ENCODE measurements around the gene HCN4. TPM values are rescaled to one million over a fixed set of nuclear protein-coding genes. Genes with fewer than 3 reads are reported as not detected.

The HCN4 gene
- polyA plus RNA-seq, 1 donor from 2014 or later = 4.0 TPM

- no peaks in the 10 kb centered on the region for H3K36me3 ChIP-seq (ENCODE audit: insufficient read depth, low read length)
- no peaks in the 10 kb centered on the region for H3K9me2 ChIP-seq (ENCODE audit: insufficient read depth, low read length)
- no peak for TF ChIP-seq EP300 (conservative IDR thresholded peaks at IDR 0.05; ENCODE audit: poor library complexity, severe bottlenecking)
- no peaks in the 10 kb centered on the region for H3K27me3 ChIP-seq (ENCODE audit: insufficient read depth, low read depth, low read length)
- no peak overlapping the region for H3K27ac ChIP-seq (ENCODE audit: low read length)
- H3K9ac ChIP-seq (ENCODE audit: low read length) = no peak overlapping the region
- no peak overlapping the region for H2AFZ ChIP-seq (ENCODE audit: low read depth, low read length)
- no peaks in the 10 kb centered on the region for H4K20me1 ChIP-seq (ENCODE audit: insufficient read depth)
- no peaks in the 10 kb centered on the region for H3K9me3 ChIP-seq (ENCODE audit: low read length)
- no peaks in the 10 kb centered on the region for H3K79me2 ChIP-seq (replicated peaks; ENCODE audit: insufficient read depth, low read length)
- H3K4me3 ChIP-seq (ENCODE audit: low read length) = no peak overlapping the region
- H3F3A ChIP-seq (ENCODE audit: insufficient read depth, low read length, poor library complexity, severe bottlenecking) = no peaks in the 10 kb centered on the region
- no peak overlapping the region for H3K4me2 ChIP-seq (ENCODE audit: low read length)
Measured at GRCh38 chr15:73282567-73283365, 86.0 kb downstream of the HCN4 start.

GRCh38 chr15:73275862-73276261, 92.9 kb downstream of the HCN4 start:
- no peaks in the 10 kb centered on the region for H3F3A ChIP-seq (ENCODE audit: insufficient read depth, low read length, poor library complexity, severe bottlenecking)
- H3K36me3 ChIP-seq (ENCODE audit: insufficient read depth, low read length) = no peaks in the 10 kb centered on the region
- H3K27me3 ChIP-seq (ENCODE audit: insufficient read depth, low read depth, low read length) = no peaks in the 10 kb centered on the region
- no peak overlapping the region for H3K9ac ChIP-seq (ENCODE audit: low read length)
- no peaks in the 10 kb centered on the region for H3K9me2 ChIP-seq (ENCODE audit: insufficient read depth, low read length)
- H3K9me3 ChIP-seq (ENCODE audit: low read length) = no peaks in the 10 kb centered on the region
- no peak overlapping the region for H3K4me3 ChIP-seq (ENCODE audit: low read length)
- H2AFZ ChIP-seq (ENCODE audit: low read depth, low read length) = no peak overlapping the region
- H4K20me1 ChIP-seq (ENCODE audit: insufficient read depth) = no peaks in the 10 kb centered on the region
- no peak overlapping the region for H3K4me2 ChIP-seq (ENCODE audit: low read length)
- no peaks in the 10 kb centered on the region for H3K79me2 ChIP-seq (replicated peaks; ENCODE audit: insufficient read depth, low read length)
- no peak overlapping the region for H3K27ac ChIP-seq (ENCODE audit: low read length)
- TF ChIP-seq EZH2 (IDR thresholded peaks at IDR 0.05; ENCODE audit: borderline replicate concordance, insufficient read depth, low read length, poor library complexity, severe bottlenecking) (no peak), RAD21 (conservative IDR thresholded peaks at IDR 0.05) (no peak), EP300 (conservative IDR thresholded peaks at IDR 0.05; ENCODE audit: poor library complexity, severe bottlenecking) (no peak), SMC3 (conservative IDR thresholded peaks at IDR 0.05; ENCODE audit: poor library complexity) (no peak), POLR2AphosphoS5 (IDR thresholded peaks at IDR 0.05) (no peak), REST (IDR thresholded peaks at IDR 0.05; ENCODE audit: borderline replicate concordance) (no peak), MXI1 (conservative IDR thresholded peaks at IDR 0.05; ENCODE audit: poor library complexity, severe bottlenecking) (no peak), TAF1 (IDR thresholded peaks at IDR 0.05; ENCODE audit: low read depth) (no peak)
- TF ChIP-seq, protein P1, sequence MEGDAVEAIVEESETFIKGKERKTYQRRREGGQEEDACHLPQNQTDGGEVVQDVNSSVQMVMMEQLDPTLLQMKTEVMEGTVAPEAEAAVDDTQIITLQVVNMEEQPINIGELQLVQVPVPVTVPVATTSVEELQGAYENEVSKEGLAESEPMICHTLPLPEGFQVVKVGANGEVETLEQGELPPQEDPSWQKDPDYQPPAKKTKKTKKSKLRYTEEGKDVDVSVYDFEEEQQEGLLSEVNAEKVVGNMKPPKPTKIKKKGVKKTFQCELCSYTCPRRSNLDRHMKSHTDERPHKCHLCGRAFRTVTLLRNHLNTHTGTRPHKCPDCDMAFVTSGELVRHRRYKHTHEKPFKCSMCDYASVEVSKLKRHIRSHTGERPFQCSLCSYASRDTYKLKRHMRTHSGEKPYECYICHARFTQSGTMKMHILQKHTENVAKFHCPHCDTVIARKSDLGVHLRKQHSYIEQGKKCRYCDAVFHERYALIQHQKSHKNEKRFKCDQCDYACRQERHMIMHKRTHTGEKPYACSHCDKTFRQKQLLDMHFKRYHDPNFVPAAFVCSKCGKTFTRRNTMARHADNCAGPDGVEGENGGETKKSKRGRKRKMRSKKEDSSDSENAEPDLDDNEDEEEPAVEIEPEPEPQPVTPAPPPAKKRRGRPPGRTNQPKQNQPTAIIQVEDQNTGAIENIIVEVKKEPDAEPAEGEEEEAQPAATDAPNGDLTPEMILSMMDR (IDR thresholded peaks at IDR 0.05; ENCODE audit: poor library complexity, severe bottlenecking) = no peak

Measured in neural cell (in vitro differentiated cells).